Measurements from ENCODE around the gene PRKAB1.
"Not testable (repeated sequence)": the region's sequence is repeated elsewhere in the genome, so short reads cannot be mapped to it uniquely, and the experiment has no call there.

PRKAB1 gene, protein sequence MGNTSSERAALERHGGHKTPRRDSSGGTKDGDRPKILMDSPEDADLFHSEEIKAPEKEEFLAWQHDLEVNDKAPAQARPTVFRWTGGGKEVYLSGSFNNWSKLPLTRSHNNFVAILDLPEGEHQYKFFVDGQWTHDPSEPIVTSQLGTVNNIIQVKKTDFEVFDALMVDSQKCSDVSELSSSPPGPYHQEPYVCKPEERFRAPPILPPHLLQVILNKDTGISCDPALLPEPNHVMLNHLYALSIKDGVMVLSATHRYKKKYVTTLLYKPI

DNA sequence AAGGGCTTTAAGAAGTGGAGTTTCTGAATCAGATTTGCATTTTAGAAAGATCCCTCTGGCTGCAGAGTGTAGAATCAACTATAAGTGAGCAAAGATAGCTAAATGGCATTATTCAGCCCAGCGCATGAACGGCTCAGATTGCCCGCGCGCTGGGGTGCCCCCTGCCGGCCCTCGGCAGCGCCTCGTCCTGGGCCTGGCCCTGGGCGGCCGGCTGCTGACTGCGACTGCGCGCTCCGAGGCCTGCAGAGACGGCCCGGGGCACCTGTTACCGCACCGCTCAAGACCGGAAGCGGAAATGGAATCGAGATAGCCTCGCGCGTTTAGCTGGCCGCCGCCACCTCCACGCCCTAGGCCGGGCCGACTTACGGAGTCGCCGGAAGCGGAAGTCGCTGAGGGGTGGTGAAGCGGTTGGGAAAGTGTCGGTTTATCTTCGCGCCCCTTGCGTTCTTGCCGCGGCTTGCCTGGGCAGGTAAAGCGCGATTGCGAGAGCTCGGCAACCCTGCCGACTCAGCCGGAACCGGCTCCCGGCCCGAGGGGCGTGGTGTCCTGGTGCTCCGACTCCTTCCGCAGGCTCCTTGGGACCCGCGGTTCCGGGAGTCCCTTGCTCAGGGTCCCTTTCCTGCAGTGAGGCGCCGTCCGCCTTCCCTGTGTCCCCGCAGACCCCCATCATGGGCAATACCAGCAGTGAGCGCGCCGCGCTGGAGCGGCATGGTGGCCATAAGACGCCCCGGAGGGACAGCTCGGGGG lies at the start of gene PRKAB1:
TSS of gene PRKAB1 (plus strand) at position 557 of the 747 bp plus-strand sequence. CDS start at position 669, 112 bp downstream.
- no peaks in the 10 kb centered on the region for H3K27me3 ChIP-seq (ENCODE audit: control insufficient read depth in 1 of 2, insufficient read depth in 2 of 2, low read length in 2 of 2)
- H3K4me3 ChIP-seq (ENCODE audit: low read length in 2 of 2): peak within 1 kb of the TSS; percentile 87 to 95
- H3K36me3 ChIP-seq (ENCODE audit: control insufficient read depth in 2 of 2, insufficient read depth in 2 of 2, low read length in 2 of 2): peaks cover 5 to 12% of the 10 kb centered on the region in 2 donors
- H3K9me3 ChIP-seq (ENCODE audit: control insufficient read depth in 2 of 2, low read length in 2 of 2): no peaks in the 10 kb centered on the region
- peak within 1 kb of the TSS; percentile 77 for H3K27ac ChIP-seq (ENCODE audit: low read length)
- peak within 1 kb of the TSS; percentile 89 to 96 for H3K9ac ChIP-seq (ENCODE audit: low read length in 2 of 2)
- no peaks in the 10 kb centered on the region for H3K4me1 ChIP-seq (ENCODE audit: control insufficient read depth, insufficient read depth, low read length)

DNA sequence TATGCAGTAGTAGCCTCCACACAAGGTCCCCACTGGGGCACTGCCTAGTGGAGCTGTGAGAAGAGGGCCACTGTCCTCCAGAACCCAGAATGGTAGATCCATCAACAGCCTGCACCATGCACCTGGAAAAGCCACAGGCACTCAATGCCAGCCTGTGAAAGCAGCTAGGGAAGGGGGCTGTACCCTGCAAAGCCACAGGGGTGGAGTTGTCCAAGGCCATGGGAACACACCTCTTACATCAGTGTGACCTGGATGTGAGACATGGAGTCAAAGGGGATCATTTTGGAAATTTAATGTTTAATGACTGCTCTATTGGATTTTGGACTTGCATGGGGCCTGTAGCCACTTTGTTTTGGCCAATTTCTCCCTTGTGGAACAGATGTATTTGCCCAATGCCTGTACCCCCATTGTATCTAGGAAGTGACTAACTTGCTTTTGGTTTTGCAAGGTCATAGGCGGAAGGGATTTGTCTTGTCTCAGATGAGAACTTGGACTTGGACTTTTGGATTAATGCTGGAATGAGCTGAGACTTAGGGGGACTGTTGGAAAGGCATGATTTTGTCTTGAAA lies 49.5 kb upstream of the PRKAB1 start:
- not testable (repeated sequence) for H3K36me3 ChIP-seq (ENCODE audit: control insufficient read depth in 2 of 2, insufficient read depth in 2 of 2, low read length in 2 of 2); H3K4me1 ChIP-seq (ENCODE audit: control insufficient read depth, insufficient read depth, low read length); H3K4me3 ChIP-seq (ENCODE audit: low read length in 2 of 2); H3K9ac ChIP-seq (ENCODE audit: low read length in 2 of 2); H3K9me3 ChIP-seq (ENCODE audit: control insufficient read depth in 2 of 2, low read length in 2 of 2); H3K27ac ChIP-seq (ENCODE audit: low read length); H3K27me3 ChIP-seq (ENCODE audit: control insufficient read depth in 1 of 2, insufficient read depth in 2 of 2, low read length in 2 of 2)

DNA sequence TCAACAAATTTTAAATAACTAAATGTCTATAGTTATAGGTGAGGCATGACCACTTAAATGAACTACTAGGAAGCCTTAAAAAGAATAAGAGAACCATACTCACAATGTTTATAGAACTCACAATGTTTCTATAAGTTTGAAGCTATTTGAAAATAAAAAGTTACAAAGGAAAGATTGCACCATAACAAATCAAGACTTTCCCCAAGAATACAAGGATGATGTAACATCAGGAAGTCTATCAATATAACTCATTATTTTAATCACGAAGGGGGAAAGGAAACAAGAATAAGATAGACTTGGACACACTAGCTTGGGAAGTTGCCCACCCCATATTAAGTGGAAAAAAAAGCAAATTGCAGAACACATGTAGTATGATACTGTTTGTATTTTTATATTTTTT lies 47.4 kb upstream of the PRKAB1 start:
- Histone ChIP-seq H3K9ac (ENCODE audit: low read length in 2 of 2) (no peak overlapping the region), H3K9me3 (ENCODE audit: control insufficient read depth in 2 of 2, low read length in 2 of 2) (no peaks in the 10 kb centered on the region), H3K27ac (ENCODE audit: low read length) (no peak overlapping the region), H3K36me3 (ENCODE audit: control insufficient read depth in 2 of 2, insufficient read depth in 2 of 2, low read length in 2 of 2) (no peaks in the 10 kb centered on the region), H3K27me3 (ENCODE audit: control insufficient read depth in 1 of 2, insufficient read depth in 2 of 2, low read length in 2 of 2) (peaks cover 0 to 3% of the 10 kb centered on the region in 2 donors), H3K4me1 (ENCODE audit: control insufficient read depth, insufficient read depth, low read length) (no peaks in the 10 kb centered on the region), H3K4me3 (ENCODE audit: low read length in 2 of 2) (no peak overlapping the region)

DNA sequence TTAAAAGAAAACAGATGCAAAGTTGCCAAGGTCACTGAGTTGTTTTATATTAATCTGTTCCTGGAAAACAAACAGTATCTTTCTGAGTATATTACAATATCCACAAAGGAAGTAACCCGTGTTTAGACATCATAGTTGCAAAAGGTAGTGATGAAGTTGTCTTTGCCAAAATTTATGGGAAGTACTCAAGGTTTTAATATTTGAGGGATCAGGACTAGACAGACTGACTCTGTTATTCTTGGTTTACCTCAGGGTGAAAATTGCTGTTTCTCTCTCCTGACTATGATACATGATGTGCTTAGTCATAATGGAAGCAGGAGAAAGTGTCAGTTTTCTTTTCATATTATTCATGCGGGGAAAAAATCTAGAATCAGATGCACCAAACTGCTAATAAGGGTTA lies 46.1 kb upstream of the PRKAB1 start:
- Histone ChIP-seq H3K27me3 (ENCODE audit: control insufficient read depth in 1 of 2, insufficient read depth in 2 of 2, low read length in 2 of 2) (peaks cover 0 to 2% of the 10 kb centered on the region in 2 donors), H3K27ac (ENCODE audit: low read length) (no peak overlapping the region), H3K9me3 (ENCODE audit: control insufficient read depth in 2 of 2, low read length in 2 of 2) (no peaks in the 10 kb centered on the region), H3K4me3 (ENCODE audit: low read length in 2 of 2) (no peak overlapping the region), H3K9ac (ENCODE audit: low read length in 2 of 2) (no peak overlapping the region), H3K36me3 (ENCODE audit: control insufficient read depth in 2 of 2, insufficient read depth in 2 of 2, low read length in 2 of 2) (no peaks in the 10 kb centered on the region), H3K4me1 (ENCODE audit: control insufficient read depth, insufficient read depth, low read length) (no peaks in the 10 kb centered on the region)

DNA sequence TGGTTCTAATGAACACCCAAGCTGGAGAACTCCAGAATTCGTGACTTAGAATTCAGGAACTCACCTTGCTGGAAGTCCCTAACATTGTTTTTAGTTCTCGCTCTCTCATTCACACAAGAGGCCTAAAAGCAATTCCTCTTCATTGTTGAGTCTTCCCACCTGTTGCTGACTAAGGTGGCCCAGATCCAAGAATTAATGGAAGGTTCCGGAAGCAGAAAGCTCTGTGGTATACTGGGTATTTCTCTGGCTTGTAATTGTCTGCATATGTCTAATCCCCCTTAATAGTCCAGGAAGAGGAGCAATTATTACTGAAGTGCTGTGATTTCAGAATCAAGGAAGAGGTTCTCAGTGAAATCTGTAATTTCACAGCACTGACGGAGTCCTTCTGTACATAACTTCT lies 43.0 kb upstream of the PRKAB1 start:
- Histone ChIP-seq H3K4me1 (ENCODE audit: control insufficient read depth, insufficient read depth, low read length) (no peaks in the 10 kb centered on the region), H3K36me3 (ENCODE audit: control insufficient read depth in 2 of 2, insufficient read depth in 2 of 2, low read length in 2 of 2) (no peaks in the 10 kb centered on the region), H3K27ac (ENCODE audit: low read length) (no peak overlapping the region), H3K4me3 (ENCODE audit: low read length in 2 of 2) (no peak overlapping the region), H3K9ac (ENCODE audit: low read length in 2 of 2) (no peak overlapping the region), H3K27me3 (ENCODE audit: control insufficient read depth in 1 of 2, insufficient read depth in 2 of 2, low read length in 2 of 2) (peaks cover 0 to 4% of the 10 kb centered on the region in 2 donors), H3K9me3 (ENCODE audit: control insufficient read depth in 2 of 2, low read length in 2 of 2) (no peaks in the 10 kb centered on the region)

DNA sequence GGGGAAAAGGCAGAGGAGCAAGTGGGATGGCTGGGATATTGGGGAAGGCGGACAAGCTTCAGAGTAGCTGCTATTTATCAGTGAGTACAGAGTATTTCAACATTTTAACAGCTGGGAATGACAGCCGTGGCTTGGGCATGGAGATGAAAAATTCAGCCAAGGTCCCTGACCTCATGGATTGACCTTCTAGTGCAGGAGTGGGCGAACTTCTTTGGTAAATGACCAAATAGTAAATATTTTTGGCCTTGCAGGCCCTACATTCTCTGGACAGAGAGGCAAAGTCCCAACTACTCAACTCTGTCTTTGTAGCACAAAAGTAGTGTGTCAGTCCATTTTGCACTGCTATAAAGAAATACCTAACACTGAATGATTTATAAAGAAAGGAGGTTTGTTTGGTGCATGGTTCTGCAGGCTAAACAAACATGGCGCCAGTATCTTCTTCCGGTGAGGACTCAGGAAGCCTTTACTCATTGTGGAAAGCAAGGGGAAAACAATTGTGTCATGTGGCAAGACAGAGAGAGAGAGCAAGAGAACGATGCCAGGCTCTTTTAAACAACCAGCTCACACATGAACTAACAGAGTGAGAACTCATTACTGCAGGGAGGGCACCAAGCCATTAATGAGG lies 40.8 kb upstream of the PRKAB1 start:
- Histone ChIP-seq H3K9ac (ENCODE audit: low read length in 2 of 2) (no peak overlapping the region), H3K36me3 (ENCODE audit: control insufficient read depth in 2 of 2, insufficient read depth in 2 of 2, low read length in 2 of 2) (no peaks in the 10 kb centered on the region), H3K27me3 (ENCODE audit: control insufficient read depth in 1 of 2, insufficient read depth in 2 of 2, low read length in 2 of 2) (peaks cover 0 to 4% of the 10 kb centered on the region in 2 donors), H3K4me1 (ENCODE audit: control insufficient read depth, insufficient read depth, low read length) (no peaks in the 10 kb centered on the region), H3K27ac (ENCODE audit: low read length) (no peak overlapping the region), H3K4me3 (ENCODE audit: low read length in 2 of 2) (no peak overlapping the region), H3K9me3 (ENCODE audit: control insufficient read depth in 2 of 2, low read length in 2 of 2) (peaks cover 0 to 8% of the 10 kb centered on the region in 2 donors)

DNA sequence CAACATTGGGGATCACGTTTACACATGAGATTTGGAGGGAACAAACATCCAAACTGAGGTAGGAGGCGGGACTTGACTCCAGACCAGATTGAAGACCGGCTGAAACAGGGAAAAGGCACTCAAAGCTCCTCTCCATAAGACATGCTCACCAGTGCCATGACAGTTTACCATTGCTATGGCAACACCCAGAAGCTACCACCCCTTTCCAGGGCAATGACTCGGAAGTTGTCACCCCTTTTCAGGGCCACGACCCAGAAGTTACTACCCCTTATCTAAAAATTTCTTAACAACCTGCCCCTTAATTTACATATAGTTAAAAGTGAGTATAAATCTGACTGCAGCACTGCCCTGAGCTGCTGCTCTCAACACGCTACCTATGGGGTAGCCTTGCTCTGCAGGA lies 40.2 kb upstream of the PRKAB1 start:
- Histone ChIP-seq H3K4me3 (ENCODE audit: low read length in 2 of 2) (no peak overlapping the region), H3K36me3 (ENCODE audit: control insufficient read depth in 2 of 2, insufficient read depth in 2 of 2, low read length in 2 of 2) (no peaks in the 10 kb centered on the region), H3K27me3 (ENCODE audit: control insufficient read depth in 1 of 2, insufficient read depth in 2 of 2, low read length in 2 of 2) (peaks cover 0 to 4% of the 10 kb centered on the region in 2 donors), H3K9me3 (ENCODE audit: control insufficient read depth in 2 of 2, low read length in 2 of 2) (peaks cover 0 to 8% of the 10 kb centered on the region in 2 donors), H3K4me1 (ENCODE audit: control insufficient read depth, insufficient read depth, low read length) (no peaks in the 10 kb centered on the region), H3K9ac (ENCODE audit: low read length in 2 of 2) (no peak overlapping the region), H3K27ac (ENCODE audit: low read length) (no peak overlapping the region)

DNA sequence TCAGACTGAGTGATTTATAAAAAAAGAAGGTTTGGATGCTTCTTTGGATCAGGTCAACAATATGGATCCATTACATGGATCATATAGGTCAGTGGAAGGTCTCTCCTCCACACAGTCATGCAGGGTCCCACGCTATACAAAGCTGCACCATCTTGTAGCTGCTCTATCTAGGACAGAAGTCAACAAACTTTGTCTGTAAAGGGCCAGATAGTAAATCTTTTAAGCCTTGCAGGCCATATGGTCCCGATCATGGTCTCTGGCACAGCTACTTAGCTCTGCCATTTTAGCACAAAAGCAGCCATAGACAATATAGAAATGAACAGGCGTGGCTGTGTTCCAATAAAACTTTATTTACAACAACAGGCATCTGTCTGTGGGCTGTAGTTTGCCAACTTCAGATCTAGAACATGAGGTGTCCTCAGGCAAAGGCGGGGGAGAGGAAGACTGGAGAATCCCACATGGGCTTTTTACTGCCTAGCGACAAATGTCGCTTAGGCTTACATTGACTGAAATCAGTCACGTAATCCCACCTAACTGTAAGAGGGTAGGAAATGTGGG lies 37.6 kb upstream of the PRKAB1 start:
- no peaks in the 10 kb centered on the region for H3K36me3 ChIP-seq (ENCODE audit: control insufficient read depth in 2 of 2, insufficient read depth in 2 of 2, low read length in 2 of 2)
- H3K27ac ChIP-seq (ENCODE audit: low read length): no peak overlapping the region
- H3K9ac ChIP-seq (ENCODE audit: low read length in 2 of 2): no peak overlapping the region
- H3K4me1 ChIP-seq (ENCODE audit: control insufficient read depth, insufficient read depth, low read length): no peaks in the 10 kb centered on the region
- no peak overlapping the region for H3K4me3 ChIP-seq (ENCODE audit: low read length in 2 of 2)
- peaks cover 0 to 7% of the 10 kb centered on the region in 2 donors for H3K27me3 ChIP-seq (ENCODE audit: control insufficient read depth in 1 of 2, insufficient read depth in 2 of 2, low read length in 2 of 2)
- H3K9me3 ChIP-seq (ENCODE audit: control insufficient read depth in 2 of 2, low read length in 2 of 2): peaks cover 0 to 8% of the 10 kb centered on the region in 2 donors

DNA sequence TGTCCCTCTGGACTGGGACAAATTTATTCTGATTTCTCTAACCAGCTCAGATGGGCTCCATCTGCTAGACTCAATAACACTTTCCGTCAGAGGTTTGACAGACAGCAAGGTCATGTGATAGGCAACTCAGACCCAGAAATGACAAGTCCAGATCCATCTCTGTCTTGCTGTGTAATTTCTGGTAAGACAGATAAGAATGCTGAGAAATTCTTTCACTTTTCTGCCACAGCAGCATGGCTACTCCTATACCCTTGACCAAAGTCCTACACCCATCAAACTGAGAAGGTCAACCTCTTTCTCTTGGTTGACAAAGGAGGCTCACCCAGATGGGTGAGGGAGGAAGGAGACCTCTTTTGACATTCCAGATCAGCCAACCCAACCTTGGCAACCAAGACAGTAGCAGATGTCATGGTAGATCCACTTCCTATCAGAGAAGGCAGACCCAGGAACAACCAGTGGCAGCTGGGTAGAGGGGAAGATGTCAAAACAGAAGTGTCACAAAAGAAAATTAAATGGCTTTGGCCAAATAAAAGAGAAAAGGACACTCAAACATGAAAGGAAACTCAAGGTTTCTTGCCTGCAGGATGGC lies 36.9 kb upstream of the PRKAB1 start:
- H3K4me3 ChIP-seq (ENCODE audit: low read length in 2 of 2): no peak overlapping the region
- no peaks in the 10 kb centered on the region for H3K4me1 ChIP-seq (ENCODE audit: control insufficient read depth, insufficient read depth, low read length)
- no peaks in the 10 kb centered on the region for H3K36me3 ChIP-seq (ENCODE audit: control insufficient read depth in 2 of 2, insufficient read depth in 2 of 2, low read length in 2 of 2)
- H3K27me3 ChIP-seq (ENCODE audit: control insufficient read depth in 1 of 2, insufficient read depth in 2 of 2, low read length in 2 of 2): peaks cover 0 to 9% of the 10 kb centered on the region in 2 donors
- no peak overlapping the region for H3K27ac ChIP-seq (ENCODE audit: low read length)
- H3K9me3 ChIP-seq (ENCODE audit: control insufficient read depth in 2 of 2, low read length in 2 of 2): peaks cover 0 to 8% of the 10 kb centered on the region in 2 donors
- H3K9ac ChIP-seq (ENCODE audit: low read length in 2 of 2): no peak overlapping the region
